ENCODE measurements around the gene NOS2. TPM values are rescaled to one million over a fixed set of nuclear protein-coding genes. Genes with fewer than 3 reads are reported as not detected.

NOS2 gene
- total RNA-seq, 1 experiment from 2014 or later: 1.4 TPM

DNA sequence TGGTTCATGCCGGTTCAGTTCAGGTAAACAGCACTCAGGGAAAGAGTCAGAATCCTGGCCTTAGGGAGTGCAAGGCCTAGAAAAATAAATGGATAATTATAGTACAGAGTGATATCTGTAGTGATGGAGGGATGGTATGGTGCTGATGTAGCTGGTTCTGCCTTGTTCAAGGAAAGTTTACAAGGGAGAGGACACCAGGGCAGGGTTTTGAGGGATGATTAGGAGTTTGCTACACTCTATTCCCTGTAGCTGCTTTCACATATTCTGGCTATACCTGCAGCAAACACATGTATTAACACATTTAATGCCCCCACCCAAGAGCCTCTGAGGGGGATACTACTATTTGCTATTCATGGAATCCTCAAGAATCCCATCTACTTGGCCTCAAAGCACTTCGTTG is 1.7 kb upstream of the NOS2 start:
- TF ChIP-seq, protein P1, sequence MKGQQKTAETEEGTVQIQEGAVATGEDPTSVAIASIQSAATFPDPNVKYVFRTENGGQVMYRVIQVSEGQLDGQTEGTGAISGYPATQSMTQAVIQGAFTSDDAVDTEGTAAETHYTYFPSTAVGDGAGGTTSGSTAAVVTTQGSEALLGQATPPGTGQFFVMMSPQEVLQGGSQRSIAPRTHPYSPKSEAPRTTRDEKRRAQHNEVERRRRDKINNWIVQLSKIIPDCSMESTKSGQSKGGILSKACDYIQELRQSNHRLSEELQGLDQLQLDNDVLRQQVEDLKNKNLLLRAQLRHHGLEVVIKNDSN (CRISPR knock-in tag; IDR thresholded peaks at IDR 0.05): no peak
- TF ChIP-seq ZNF396 (CRISPR knock-in tag; IDR thresholded peaks at IDR 0.05; ENCODE audit: borderline replicate concordance) (no peak), RORB (CRISPR knock-in tag; IDR thresholded peaks at IDR 0.05) (no peak), ZNF138 (CRISPR knock-in tag; conservative IDR thresholded peaks at IDR 0.05) (no peak)
- TF ChIP-seq, protein P2, sequence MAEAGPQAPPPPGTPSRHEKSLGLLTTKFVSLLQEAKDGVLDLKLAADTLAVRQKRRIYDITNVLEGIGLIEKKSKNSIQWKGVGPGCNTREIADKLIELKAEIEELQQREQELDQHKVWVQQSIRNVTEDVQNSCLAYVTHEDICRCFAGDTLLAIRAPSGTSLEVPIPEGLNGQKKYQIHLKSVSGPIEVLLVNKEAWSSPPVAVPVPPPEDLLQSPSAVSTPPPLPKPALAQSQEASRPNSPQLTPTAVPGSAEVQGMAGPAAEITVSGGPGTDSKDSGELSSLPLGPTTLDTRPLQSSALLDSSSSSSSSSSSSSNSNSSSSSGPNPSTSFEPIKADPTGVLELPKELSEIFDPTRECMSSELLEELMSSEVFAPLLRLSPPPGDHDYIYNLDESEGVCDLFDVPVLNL (CRISPR knock-in tag; IDR thresholded peaks at IDR 0.05; ENCODE audit: borderline replicate concordance, low read depth): no peak
- TF ChIP-seq, protein P3, sequence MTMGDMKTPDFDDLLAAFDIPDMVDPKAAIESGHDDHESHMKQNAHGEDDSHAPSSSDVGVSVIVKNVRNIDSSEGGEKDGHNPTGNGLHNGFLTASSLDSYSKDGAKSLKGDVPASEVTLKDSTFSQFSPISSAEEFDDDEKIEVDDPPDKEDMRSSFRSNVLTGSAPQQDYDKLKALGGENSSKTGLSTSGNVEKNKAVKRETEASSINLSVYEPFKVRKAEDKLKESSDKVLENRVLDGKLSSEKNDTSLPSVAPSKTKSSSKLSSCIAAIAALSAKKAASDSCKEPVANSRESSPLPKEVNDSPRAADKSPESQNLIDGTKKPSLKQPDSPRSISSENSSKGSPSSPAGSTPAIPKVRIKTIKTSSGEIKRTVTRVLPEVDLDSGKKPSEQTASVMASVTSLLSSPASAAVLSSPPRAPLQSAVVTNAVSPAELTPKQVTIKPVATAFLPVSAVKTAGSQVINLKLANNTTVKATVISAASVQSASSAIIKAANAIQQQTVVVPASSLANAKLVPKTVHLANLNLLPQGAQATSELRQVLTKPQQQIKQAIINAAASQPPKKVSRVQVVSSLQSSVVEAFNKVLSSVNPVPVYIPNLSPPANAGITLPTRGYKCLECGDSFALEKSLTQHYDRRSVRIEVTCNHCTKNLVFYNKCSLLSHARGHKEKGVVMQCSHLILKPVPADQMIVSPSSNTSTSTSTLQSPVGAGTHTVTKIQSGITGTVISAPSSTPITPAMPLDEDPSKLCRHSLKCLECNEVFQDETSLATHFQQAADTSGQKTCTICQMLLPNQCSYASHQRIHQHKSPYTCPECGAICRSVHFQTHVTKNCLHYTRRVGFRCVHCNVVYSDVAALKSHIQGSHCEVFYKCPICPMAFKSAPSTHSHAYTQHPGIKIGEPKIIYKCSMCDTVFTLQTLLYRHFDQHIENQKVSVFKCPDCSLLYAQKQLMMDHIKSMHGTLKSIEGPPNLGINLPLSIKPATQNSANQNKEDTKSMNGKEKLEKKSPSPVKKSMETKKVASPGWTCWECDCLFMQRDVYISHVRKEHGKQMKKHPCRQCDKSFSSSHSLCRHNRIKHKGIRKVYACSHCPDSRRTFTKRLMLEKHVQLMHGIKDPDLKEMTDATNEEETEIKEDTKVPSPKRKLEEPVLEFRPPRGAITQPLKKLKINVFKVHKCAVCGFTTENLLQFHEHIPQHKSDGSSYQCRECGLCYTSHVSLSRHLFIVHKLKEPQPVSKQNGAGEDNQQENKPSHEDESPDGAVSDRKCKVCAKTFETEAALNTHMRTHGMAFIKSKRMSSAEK (CRISPR knock-in tag; IDR thresholded peaks at IDR 0.05; ENCODE audit: borderline replicate concordance): no peak
- TF ChIP-seq, protein P4, sequence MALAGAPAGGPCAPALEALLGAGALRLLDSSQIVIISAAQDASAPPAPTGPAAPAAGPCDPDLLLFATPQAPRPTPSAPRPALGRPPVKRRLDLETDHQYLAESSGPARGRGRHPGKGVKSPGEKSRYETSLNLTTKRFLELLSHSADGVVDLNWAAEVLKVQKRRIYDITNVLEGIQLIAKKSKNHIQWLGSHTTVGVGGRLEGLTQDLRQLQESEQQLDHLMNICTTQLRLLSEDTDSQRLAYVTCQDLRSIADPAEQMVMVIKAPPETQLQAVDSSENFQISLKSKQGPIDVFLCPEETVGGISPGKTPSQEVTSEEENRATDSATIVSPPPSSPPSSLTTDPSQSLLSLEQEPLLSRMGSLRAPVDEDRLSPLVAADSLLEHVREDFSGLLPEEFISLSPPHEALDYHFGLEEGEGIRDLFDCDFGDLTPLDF (CRISPR knock-in tag; IDR thresholded peaks at IDR 0.05): no peak
- TF ChIP-seq, protein P5, sequence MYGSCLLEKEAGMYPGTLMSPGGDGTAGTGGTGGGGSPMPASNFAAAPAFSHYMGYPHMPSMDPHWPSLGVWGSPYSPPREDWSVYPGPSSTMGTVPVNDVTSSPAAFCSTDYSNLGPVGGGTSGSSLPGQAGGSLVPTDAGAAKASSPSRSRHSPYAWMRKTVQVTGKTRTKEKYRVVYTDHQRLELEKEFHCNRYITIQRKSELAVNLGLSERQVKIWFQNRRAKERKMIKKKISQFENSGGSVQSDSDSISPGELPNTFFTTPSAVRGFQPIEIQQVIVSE (CRISPR knock-in tag; IDR thresholded peaks at IDR 0.05; ENCODE audit: borderline replicate concordance): no peak
- TF ChIP-seq, protein P6, sequence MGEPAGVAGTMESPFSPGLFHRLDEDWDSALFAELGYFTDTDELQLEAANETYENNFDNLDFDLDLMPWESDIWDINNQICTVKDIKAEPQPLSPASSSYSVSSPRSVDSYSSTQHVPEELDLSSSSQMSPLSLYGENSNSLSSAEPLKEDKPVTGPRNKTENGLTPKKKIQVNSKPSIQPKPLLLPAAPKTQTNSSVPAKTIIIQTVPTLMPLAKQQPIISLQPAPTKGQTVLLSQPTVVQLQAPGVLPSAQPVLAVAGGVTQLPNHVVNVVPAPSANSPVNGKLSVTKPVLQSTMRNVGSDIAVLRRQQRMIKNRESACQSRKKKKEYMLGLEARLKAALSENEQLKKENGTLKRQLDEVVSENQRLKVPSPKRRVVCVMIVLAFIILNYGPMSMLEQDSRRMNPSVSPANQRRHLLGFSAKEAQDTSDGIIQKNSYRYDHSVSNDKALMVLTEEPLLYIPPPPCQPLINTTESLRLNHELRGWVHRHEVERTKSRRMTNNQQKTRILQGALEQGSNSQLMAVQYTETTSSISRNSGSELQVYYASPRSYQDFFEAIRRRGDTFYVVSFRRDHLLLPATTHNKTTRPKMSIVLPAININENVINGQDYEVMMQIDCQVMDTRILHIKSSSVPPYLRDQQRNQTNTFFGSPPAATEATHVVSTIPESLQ (CRISPR knock-in tag; IDR thresholded peaks at IDR 0.05): no peak
- ChIA-PET CTCF (interaction anchor here (0.9 to 14.5 kb wide), 8 partner anchors 8 to 450 kb away, joined by 3 to 480 read pairs (median 4); partner anchors contain the start of gene LYRM9), POLR2A (no interaction called here)
- H3K9me3 Mint-ChIP-seq: no peaks in the 10 kb centered on the region
- H3K4me1 Mint-ChIP-seq: peaks cover 15% of the 10 kb centered on the region
- H3K4me3 Mint-ChIP-seq: no peak overlapping the region
- H3K27me3 Mint-ChIP-seq (ENCODE audit: low read depth): peaks cover 5% of the 10 kb centered on the region
- no peak overlapping the region for H3K27ac Mint-ChIP-seq
- DNase-seq (ENCODE audit: low spot score) (no peak), ATAC-seq (no peak)
- no peaks in the 10 kb centered on the region for H3K36me3 Mint-ChIP-seq

DNA sequence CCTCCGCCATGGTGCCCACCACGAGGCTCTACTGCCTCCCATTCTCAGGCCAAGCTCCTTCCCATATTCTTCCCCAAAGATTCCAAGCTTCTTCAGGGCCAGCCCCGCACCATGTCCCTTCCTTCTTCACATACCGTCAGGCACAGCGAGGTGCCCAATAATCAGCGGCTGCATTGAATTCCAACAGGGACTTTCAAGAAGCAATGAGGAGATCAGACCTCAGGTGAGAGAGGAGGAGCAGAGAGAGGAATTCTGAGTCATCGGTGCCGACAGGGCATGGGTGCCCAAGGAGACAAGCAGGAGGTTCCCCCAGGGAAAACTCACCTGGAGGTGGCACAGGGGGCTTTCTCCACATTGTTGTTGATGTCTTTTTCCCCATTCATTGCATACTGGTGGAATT is 2.0 kb downstream of the NOS2 start:
- ATAC-seq: no peak
- Mint-ChIP-seq H3K4me1 (peaks cover 7% of the 10 kb centered on the region), H3K36me3 (no peaks in the 10 kb centered on the region), H3K4me3 (no peak overlapping the region), H3K9me3 (no peaks in the 10 kb centered on the region), H3K27ac (no peak overlapping the region), H3K27me3 (ENCODE audit: low read depth) (peaks cover 24% of the 10 kb centered on the region)
- POLR2A ChIA-PET: no interaction called here
- no peak for DNase-seq (ENCODE audit: low spot score)
- CTCF ChIA-PET: interaction anchor here (1.0 to 14.5 kb wide), 4 partner anchors 10 to 144 kb away, joined by 3 to 480 read pairs (median 4); no protein-coding TSS in a partner anchor
- TF ChIP-seq TEAD4 (CRISPR knock-in tag; IDR thresholded peaks at IDR 0.05): no peak
- TF ChIP-seq ESRRA (CRISPR knock-in tag; IDR thresholded peaks at IDR 0.05; ENCODE audit: borderline replicate concordance): no peak
- TF ChIP-seq RELA (CRISPR knock-in tag; IDR thresholded peaks at IDR 0.05; ENCODE audit: borderline replicate concordance): no peak
- no peak for TF ChIP-seq ETV6 (CRISPR knock-in tag; IDR thresholded peaks at IDR 0.05)
- TF ChIP-seq MXD4 (CRISPR knock-in tag; IDR thresholded peaks at IDR 0.05; ENCODE audit: borderline replicate concordance): no peak
- no peak for TF ChIP-seq ZNF138 (CRISPR knock-in tag; conservative IDR thresholded peaks at IDR 0.05)
- TF ChIP-seq, protein P7, sequence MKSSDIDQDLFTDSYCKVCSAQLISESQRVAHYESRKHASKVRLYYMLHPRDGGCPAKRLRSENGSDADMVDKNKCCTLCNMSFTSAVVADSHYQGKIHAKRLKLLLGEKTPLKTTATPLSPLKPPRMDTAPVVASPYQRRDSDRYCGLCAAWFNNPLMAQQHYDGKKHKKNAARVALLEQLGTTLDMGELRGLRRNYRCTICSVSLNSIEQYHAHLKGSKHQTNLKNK (CRISPR knock-in tag; IDR thresholded peaks at IDR 0.05): no peak
- TF ChIP-seq CREB1 (CRISPR knock-in tag; IDR thresholded peaks at IDR 0.05): no peak
- TF ChIP-seq, protein P2 (CRISPR knock-in tag; IDR thresholded peaks at IDR 0.05; ENCODE audit: borderline replicate concordance, low read depth): no peak
- TF ChIP-seq, protein P8, sequence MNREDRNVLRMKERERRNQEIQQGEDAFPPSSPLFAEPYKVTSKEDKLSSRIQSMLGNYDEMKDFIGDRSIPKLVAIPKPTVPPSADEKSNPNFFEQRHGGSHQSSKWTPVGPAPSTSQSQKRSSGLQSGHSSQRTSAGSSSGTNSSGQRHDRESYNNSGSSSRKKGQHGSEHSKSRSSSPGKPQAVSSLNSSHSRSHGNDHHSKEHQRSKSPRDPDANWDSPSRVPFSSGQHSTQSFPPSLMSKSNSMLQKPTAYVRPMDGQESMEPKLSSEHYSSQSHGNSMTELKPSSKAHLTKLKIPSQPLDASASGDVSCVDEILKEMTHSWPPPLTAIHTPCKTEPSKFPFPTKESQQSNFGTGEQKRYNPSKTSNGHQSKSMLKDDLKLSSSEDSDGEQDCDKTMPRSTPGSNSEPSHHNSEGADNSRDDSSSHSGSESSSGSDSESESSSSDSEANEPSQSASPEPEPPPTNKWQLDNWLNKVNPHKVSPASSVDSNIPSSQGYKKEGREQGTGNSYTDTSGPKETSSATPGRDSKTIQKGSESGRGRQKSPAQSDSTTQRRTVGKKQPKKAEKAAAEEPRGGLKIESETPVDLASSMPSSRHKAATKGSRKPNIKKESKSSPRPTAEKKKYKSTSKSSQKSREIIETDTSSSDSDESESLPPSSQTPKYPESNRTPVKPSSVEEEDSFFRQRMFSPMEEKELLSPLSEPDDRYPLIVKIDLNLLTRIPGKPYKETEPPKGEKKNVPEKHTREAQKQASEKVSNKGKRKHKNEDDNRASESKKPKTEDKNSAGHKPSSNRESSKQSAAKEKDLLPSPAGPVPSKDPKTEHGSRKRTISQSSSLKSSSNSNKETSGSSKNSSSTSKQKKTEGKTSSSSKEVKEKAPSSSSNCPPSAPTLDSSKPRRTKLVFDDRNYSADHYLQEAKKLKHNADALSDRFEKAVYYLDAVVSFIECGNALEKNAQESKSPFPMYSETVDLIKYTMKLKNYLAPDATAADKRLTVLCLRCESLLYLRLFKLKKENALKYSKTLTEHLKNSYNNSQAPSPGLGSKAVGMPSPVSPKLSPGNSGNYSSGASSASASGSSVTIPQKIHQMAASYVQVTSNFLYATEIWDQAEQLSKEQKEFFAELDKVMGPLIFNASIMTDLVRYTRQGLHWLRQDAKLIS (CRISPR knock-in tag; IDR thresholded peaks at IDR 0.05; ENCODE audit: borderline replicate concordance): no peak

Data from WTC11 (cell line).